HG03139 (cell line): ENCODE results near the gene LAGE3.

Experiments used
- ATAC-seq: cut with Tn5 transposase; IDR thresholded peaks from one replicate; pipeline ENCODE4 v1.9.1; 2021; ENCODE audit not compliant: unreplicated experiment

The LAGE3 gene

DNA sequence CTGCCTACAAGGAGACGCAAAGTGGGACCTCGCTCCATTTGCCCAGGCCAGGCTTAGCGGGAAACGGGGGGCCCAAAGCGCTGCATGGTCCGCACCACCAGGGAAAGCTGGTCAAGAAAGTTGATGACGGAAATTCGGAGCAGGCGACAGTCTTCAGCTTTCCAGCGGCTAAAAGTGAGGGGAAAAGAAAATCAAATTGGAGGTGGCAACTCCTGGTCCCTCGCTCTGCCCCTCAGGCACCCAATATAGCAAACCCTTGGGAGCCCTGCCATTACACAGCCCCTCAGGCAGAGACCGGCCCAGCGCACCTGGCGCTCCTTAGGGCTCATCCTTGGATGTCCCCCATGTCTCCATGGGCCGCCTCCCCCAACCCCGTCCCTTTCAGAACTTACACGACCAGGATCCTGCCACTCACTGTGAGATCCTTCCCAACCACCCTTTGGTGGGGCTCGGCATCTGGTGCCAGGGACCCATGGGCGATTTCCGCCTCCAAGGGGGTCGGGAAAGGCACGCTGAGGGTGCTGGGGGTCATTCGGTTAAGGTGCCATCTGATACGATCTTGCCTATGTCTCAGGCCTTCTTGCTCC is 1.1 kb downstream of the LAGE3 start:
- ATAC-seq = no peak

DNA sequence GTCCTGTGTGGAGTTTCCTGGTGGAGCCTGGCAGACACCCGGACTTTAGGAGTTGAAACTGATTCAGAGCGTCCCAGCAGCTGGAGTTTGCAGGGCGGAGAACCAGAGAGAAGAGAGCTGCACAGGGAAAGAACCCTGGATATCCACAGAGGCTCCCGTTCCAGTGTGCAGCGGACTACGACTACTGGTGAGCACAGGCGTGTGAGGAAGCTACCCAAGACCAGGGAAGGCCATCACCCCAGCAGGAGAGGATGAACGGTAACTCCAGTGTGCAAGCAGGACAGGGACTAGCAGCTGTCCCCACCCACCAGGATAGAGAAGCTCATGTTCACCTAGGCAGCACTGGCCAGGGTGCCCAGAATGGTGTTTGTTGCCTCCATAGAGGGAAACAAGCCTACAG is 2.3 kb downstream of the LAGE3 start:
- ATAC-seq = no peak

DNA sequence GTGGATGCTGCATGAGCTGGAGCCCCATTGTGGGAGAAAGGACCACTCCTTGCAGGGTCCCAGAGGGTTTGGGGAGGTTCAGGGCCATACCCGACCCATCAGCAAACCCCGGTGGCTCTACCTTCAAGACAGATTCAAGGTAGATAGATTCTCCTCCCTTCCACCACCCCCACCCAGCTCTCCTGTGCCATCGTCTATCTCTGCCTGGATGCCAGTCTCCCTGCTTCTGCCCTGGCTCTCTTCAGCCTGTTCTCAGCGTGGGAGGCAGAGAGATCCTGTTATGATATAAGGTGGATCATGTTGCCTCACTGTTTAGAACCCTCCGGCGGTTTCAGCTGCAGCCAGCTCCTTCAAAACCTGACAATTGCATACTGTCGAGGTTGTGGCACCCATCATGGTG is 5.4 kb downstream of the LAGE3 start:
- no peak for ATAC-seq

DNA sequence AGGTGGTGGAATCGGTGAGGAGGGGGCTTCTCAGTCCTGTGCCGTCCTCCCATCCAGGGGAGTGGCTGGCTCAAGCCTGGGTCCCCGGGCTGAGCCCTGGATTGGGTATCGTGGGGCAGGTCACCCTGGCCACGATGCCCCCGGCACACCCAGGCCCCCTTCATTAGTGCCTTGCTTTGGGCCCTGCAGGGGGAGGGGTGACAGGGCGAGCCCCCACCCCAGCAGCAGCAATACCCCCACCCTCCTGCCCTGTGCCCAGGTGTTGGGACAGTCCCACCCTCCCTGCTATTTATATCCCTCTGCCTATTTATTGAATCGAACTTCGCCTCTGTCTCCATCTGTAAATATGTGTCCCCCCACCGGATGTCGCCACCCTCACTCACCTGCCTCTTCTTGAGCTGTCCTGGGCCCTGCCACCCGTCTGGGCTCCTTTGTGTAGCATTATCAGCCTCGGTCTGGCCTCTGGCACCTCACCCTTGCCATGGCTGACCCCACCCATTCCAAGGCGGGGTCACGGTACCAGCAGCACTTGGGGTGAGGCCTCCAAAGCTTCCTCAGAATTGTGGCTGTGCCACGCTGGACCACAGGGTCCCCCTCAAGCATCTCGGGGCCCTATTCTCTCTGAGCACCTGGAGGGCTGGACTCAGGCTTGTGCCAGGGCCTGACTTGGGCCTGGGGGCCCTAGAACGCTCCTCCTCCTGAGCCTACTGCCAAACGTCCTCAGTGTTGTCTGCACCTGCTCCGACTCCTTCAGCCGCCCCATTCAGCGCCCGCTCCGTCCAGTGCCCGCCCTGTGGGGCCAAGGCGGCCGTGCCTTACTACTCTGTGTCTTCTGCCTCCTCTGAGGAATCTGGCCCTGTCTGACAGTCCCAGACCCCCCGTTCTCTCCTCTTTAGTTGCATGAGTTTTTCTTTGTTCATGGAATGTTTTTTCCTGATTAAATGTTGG is 6.1 kb downstream of the LAGE3 start:
- ATAC-seq = no peak

DNA sequence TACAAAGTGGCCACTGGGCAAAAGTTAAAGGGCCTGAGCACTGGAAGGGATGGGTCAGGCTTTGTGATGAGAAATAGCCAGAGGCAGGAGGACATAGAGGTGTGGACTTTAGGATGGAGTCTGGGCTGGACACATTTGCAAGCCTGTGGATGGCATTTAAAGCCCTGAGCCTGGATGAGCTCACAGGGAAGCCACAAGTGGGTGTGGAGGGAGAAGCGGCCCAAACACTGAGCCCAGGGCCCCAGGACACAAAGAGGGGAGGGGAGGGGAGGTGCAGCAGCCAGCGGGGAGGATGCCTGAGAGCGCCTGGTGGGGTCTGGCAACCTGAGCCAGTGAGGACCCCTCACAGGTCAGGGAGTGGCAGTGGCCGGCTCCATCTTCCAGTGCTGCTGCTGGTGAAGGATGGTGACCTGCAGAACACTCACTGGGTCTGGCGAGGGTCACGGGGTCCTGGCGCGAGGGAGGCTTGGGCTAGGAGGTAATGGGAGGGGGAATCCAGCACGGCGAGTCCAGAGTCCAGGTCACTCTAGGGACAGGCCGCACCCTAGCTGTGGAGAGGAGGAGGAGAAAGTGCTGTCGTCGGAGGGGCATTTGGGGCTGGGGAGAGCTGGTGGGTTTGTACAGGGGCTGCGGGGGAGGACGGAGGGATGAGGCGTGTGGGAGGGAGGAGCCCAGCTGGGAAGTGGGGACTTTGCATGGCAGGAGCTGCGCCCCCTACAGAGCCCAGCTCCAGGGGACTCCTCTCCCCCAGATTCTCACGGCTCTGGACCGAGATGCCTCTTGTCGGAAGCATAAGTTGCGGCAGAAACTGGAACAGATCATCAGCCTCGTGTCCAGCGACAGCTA is 7.0 kb downstream of the LAGE3 start:
- no peak for ATAC-seq

DNA sequence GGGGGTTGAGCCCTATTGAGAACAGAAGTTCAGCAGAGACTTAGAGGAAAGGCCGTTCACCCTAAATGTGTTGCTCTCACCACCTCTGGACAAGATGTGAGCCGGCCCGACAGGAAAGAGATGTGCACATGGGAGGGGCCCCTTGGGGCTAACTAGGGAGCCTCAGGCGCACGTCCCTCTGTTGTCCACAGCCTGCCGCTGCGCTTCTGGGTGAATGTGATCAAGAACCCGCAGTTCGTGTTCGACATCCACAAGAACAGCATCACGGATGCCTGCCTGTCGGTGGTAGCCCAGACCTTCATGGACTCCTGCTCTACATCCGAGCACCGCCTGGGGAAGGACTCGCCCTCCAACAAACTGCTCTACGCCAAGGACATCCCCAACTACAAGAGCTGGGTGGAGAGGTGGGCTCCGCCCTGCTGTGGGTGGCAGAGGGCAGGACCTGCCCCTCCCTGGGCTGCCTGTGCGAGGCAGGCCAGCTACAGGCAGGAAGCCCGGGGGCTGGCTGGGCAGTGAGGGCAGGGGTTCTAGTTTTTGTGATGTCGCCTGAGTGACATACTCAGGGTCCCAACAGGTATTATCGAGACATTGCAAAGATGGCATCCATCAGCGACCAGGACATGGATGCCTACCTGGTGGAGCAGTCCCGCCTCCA is 8.0 kb downstream of the LAGE3 start:
- ATAC-seq = no peak

DNA sequence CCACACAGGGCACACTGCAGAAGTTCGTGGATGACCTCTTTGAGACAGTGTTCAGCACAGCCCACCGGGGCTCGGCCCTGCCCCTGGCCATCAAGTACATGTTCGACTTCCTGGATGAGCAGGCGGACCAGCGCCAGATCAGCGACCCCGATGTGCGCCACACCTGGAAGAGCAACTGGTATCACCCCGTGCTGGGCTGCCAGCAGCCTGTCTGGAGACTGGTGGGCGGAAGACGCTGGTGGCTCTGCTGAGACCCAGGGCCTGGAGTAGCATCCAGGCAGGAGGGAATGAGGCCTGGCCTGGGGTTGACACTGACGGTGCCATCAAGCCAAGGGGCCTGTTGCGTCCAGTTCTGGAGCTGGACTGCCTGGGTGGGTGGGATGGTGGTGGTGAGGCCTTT is 8.6 kb downstream of the LAGE3 start:
- no peak for ATAC-seq

DNA sequence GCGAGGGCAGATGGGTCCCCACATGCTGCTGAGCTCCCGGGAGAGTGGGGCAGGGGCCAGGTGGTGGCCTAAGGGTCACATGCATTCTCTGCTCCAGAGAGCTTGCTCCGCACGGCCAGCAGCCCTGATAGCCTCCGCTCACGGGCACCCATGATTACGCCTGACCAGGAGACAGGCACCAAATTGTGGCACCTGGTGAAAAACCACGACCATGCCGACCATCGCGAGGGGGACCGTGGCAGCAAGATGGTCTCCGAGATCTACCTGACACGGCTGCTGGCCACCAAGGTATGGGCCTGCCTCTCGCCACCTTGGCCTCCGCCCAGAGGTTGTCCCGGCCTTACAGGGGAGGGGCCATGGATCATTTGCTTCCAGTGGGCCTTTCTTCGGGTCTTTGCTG is 9.2 kb downstream of the LAGE3 start:
- no peak for ATAC-seq

DNA sequence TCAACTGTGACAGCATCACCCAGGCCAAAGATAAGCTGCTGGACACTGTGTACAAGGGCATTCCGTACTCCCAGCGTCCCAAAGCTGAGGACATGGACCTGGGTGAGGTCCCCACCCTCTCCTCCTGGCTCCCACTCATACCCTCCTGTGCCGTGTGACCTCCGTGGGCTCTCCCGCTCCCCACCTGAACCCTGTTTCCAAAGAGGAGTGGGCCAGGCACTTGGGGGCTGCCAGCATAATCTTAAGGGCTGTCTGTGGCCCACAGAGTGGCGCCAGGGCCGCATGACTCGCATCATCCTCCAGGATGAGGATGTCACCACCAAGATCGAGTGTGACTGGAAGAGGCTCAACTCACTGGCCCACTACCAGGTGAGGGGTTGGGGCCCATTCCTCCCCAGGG is 10.0 kb downstream of the LAGE3 start:
- ATAC-seq = no peak

DNA sequence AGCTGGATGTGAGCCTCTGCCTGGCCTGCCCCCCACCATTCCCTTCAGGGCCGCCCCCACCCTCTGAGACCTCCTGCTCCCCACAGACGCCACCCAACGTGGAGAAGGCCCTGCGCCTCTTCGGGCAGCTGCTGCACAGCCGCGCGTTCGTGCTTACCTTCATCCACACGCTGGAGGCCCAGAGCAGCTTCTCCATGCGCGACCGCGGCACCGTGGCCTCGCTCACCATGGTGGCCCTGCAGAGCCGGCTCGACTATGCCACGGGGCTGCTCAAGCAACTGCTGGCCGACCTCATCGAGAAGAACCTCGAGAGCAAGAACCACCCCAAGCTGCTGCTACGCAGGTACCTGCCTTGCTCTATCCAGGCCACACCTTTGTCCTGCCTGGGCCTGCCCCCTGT is 10.9 kb downstream of the LAGE3 start:
- no peak for ATAC-seq

DNA sequence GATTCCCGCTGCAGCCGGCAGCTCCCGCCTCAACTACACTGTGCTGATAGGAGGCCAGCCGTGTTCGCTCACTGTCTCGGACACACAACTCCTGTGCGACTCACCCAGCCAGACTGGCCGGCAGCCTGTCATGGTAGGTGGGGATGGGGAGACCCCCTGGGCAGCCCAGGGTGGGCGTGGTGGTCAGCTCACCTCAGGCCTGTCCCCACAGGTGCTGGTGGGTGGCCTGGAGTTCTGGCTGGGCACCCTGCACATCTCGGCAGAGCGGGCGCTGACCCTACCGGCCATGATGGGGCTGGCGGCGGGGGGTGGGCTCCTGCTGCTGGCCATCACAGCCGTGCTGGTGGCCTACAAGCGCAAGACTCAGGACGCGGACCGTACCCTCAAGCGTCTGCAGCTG is 11.5 kb downstream of the LAGE3 start:
- no peak for ATAC-seq

DNA sequence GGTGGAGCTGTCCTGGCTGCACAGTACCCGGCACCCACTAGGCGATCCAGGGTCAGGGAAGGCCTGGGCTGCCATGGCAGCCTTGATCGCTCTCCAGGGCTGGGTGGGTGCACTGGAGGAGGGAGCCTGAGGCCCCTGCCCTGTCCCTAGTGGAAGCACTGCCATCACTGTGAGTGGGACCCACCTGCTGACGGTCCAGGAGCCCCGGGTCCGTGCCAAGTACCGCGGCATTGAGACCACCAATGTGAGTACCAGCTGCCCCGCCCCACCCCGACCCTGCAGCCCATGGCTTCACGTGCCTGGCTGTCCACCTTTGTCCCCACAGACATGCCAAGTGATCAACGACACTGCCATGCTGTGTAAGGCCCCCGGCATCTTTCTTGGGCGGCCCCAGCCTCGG is 12.2 kb downstream of the LAGE3 start:
- no peak for ATAC-seq

DNA sequence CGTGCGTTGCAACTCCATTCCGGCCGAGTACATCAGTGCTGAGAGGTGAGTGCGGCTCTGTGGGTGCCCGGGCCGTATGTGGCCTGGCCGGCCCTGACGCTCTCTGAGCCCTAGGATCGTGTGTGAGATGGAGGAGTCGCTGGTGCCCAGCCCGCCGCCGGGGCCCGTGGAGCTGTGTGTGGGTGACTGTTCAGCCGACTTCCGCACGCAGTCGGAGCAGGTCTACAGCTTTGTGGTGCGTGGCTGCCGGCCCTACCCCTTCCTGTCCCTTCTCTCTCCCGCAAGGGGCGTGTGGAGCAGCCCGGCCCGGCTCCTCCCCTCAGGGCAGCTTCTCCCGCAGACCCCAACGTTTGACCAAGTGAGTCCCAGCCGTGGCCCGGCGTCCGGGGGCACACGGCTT is 13.0 kb downstream of the LAGE3 start:
- ATAC-seq = no peak

DNA sequence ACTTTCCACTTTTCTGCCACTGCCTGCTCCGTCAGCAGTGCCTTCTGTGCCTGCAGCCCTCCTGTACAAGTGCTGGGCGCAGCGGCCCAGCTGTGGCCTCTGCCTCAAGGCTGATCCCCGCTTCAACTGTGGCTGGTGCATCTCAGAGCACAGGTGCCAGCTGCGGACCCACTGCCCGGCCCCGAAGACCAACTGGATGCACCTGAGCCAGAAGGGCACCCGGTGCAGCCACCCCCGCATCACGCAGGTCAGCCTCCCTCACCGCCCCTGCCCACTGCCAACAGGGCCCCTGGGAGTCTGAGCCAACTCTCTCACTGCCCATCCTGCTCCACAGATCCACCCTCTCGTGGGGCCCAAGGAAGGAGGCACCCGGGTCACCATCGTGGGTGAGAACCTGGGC is 13.5 kb downstream of the LAGE3 start:
- no peak for ATAC-seq

DNA sequence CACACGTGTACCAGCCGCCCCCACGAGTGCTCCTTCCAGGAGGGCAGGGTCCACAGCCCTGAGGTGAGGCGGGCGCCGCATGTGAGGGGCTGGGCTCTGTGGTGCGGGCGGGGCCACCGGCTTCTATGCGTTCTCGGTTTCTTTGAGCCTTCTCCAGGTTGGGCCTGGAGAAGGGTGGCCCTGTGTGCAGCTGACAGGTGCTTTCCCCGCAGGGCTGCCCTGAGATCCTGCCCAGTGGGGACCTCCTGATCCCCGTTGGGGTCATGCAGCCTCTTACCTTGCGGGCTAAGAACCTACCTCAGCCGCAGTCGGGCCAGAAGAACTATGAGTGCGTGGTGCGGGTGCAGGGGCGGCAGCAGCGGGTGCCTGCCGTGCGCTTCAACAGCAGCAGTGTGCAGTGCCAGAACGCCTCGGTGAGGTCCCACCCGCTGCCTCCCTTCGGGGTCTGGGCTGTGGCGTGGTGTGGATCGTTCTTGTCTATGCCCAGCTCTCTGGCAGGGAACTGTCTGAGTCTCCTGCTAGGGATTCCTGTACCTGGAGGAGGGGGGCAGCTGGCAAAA is 14.2 kb downstream of the LAGE3 start:
- no peak for ATAC-seq

DNA sequence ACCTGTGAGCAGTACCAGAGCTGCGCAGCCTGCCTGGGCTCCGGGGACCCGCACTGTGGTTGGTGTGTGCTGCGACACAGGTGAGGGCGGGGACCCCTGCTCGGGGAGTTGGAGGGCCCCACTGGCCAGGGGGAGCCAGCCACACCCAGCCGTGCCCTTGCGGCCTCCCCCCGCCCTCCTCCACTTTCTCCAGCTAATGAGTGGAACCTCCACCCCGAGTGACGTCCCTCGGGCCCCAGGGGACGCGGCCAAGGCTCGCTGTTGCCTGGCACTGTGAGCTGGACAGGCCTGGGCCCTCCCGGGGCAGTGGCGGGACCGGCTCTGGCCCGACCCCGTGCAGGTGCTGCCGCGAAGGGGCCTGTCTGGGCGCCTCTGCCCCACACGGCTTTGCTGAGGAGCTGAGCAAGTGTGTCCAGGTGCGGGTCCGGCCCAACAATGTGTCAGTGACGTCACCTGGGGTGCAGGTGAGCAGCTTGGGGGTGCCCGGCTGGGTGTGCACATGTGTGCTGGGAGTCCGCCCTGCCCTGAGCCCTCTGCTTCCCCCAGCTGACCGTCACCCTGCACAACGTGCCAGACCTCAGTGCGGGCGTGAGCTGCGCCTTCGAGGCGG is 15.4 kb downstream of the LAGE3 start:
- no peak for ATAC-seq

DNA sequence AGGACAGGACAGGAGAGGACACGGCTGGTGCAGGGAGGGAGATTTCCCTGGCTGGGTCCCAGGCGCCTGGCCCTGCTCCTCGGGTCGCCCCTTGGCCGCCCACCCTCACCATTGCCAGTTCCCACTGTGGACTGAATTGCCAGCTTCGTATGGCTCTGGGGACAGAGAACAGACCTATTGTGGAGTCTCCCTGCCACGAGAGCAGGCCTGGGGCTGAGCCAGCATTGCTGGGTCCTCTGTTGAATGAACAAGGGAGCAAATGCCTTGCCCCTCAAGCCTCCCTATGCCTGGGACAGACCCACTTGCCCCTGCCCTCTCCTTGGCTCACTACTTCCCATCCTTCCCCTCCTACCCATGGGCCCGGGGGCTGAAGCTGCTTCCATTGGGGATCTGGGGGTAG is 16.7 kb downstream of the LAGE3 start:
- ATAC-seq = no peak

DNA sequence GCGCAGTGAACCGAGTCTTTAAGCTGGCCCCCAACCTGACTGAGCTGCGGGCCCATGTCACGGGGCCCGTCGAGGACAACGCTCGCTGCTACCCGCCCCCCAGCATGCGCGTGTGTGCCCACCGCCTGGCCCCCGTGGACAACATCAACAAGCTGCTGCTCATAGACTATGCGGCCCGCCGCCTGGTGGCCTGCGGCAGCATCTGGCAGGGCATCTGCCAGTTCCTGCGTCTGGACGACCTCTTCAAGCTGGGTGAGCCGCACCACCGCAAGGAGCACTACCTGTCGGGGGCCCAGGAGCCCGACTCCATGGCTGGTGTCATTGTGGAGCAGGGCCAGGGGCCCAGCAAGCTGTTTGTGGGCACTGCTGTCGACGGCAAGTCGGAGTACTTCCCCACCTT is 18.8 kb downstream of the LAGE3 start:
- no peak for ATAC-seq

DNA sequence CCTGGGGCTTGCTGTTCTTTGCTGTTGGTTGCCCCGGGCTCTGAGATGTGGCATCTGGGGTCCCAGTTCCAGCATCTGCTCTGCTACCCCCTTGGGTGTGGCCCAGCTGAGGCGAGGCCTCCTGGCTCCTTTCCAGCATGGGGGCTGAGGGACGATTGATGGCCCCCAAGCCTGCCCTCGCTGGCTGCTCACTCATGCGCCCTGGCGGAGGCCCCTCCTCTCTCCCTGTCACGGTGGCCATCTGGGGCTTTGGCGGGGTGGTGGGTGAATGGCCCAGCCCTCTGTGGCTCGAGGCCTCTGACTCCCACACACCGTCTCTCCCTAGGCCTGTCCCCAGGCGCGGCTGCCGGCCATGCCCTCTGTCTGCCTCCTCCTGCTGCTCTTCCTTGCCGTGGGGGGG is 19.2 kb downstream of the LAGE3 start:
- ATAC-seq = no peak

DNA sequence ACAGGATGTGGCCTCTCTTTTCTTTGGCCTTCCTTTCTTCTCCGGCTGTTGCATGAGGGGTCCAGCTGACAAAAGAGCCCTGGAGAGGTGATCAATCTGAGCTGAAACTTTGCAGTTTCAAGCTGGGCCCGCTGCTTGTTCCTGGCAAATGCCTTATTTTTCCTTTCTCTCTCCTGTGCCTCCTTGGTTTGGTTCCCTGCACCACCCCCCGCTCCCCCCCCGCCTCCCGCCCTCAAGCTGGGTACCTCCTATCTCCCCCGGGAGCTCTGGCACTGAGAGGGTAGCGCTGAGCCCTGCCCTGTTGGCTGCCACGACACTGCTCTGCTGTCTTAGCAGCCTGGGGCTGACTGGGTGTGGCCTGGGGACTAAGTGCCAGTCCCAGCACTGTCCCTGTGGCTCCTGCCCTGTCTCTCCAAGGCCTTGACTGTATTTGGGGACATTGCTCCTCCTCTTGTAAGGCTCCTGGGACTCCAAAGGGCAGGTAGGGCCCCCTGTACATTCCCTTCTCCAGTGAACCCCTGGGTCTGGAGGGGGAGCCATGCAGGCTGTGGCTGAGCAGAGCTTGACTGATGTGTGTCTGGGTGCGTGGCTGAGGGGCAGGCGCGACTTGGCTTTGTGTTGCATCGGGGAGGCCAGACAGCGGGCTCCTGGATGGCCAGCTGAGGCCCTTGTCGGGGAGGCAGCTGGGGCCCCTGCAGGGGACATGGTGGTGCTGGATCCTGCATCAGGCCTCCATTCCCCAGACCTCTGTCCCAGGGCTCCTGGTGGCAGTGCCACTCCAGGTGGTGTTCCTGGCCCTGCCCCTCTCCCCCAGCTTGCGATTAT is 19.9 kb downstream of the LAGE3 start:
- no peak for ATAC-seq
